HG02981 (cell line): ENCODE measurements around the gene KIAA1755.

Experiments used
- ATAC-seq: cut with Tn5 transposase; IDR thresholded peaks from one replicate; pipeline ENCODE4 v1.9.1; 2021; ENCODE audit warnings: mild to moderate bottlenecking, moderate library complexity; ENCODE audit not compliant: unreplicated experiment

The KIAA1755 gene

DNA sequence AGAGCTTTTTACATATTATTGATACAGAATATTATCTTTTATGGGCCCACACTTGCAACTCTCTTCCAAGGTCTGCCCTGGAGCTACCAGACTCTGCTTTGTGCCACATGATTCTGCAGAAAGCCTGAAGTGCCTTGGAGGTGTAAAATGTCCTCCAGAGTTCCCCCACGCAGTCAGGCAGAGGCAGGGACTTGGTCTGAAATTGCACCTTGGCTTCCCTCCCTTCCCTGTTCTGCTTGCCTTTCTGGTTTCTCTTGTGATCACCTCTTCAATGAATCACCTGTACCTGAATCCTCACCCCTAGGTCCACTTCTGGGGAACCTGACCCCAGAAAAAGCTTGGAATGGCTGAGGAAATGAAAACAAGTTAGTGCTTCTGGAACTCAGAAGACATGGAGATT, 52.4 kb downstream of the KIAA1755 start:
- ATAC-seq: no peak

DNA sequence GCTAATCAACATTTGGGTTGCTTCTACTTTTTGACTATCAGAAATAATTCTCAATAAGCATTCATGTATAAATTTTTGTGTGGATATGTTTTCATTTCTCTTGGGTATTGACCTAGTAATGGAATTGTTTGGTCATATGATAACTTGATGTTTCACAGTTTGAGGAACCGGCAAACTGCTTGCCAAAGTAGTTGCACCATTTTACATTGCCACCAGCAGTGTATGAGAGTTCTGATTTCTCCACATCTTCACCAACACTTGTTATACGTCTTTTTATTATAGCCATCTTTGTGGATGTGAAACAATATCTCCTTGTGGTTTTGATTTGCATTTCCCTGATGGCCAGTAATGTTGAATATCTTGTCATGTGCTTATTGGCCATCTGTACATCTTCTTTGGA, 52.9 kb downstream of the KIAA1755 start:
- ATAC-seq: no peak

DNA sequence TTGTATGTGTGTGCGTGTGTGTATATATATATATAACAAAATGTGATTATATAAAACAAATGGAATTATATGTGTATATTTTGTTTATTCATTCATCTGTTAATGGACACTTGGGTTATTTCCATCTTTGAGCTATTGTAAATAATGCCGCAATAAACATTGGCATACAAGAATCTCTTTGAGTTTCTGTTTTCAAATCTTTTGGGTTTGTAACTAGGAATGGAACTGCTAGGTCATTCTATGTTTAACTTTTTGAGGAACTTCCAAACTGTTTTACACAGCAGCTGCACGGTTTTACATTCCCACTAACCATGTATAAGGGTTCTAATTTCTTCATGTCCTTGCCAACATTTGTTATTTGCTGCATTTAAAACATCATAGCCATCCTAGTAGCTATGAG, 55.5 kb downstream of the KIAA1755 start:
- ATAC-seq: no peak

DNA sequence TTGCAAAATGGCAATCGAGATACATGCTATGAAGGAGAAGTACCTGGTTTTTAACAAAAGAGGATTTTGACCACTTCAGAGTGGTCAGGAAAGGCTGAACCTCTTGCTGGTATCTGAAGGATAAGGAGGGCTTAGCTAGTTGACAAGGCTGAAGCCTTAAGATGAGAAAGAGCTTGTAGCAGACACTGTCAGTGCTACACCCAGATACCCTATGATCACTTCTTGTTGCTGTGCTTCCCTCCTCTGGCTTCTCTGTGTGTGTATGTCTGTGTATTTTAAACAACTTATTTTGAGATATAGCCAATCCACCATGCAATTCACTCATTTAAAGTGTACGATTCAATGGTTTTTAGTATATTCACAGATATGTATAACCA, 56.6 kb downstream of the KIAA1755 start:
- ATAC-seq: no peak

DNA sequence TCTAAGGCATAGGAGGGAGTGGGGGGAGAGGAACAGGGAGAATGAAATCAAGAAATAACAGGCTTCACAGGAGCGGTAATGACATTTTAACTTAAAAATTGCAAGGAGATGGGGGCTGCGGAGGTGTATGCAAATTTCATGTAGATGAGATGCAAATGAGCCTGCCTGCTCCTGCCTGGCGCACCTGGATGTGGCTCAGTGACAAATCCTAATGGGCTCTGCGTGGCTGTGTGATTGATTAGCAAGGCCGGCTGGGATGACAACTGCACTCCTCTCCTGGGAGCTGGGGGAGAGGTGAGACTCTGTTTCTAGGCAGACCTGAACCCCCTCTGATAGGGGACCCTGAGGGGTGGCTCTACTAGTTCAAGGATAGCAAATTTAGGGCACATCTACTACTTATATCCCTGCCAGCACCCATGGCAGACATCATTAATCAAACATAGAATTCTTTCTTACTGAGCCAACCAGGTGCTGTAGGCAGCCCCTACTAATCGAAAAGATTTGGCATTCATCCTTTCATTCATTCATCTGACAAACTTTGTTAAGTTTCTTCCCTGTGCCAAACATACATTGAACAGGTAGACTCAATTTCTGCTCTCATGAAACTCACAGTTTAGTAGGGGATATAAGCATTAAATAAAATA, 57.1 kb downstream of the KIAA1755 start:
- no peak for ATAC-seq

GRCh38 chr20:38202982-38203293, 57.6 kb downstream of the KIAA1755 start:
- no peak for ATAC-seq

- ATAC-seq: no peak
Measured at GRCh38 chr20:38202153-38202981, 58.2 kb downstream of the KIAA1755 start.

DNA sequence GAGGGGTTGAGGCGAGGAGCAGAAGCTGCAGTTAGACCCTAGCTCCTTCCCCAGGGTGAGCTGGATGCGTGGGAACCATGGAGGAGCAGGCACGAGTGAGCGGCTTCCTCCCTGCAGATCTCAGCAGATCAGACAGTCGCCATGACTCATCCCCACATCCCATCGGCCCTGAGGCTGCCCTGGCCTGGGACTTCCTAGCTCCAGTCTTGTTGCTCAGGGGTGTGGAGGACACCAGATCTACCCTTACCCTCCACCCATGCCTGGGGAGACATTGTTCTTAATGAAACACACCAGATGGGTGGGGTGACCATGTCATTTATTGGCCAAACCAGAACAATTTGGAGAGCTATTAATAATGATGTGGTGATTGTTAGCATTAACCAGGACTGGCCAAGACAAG, 59.2 kb downstream of the KIAA1755 start:
- no peak for ATAC-seq

DNA sequence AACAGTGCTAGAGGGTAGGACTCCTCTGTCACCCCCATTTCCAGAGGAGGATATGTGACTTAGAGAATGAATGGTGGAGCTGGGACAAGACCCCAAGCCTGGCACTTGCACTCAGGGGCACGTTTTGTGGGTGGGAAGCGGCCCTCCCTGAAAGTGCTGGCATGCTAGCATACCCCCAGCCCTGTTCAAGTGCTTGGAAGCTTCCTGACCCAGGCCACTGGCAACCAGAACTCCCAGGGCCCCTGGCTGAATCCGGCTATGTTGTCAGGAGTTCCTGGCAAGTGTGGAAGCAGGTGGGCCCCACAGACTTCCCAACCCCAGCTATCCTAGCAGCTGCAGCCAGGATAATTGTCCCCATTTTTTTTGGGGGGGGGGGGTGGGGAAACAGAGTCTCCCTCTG, 59.9 kb downstream of the KIAA1755 start:
- no peak for ATAC-seq

GRCh38 chr20:38199501-38200390, 60.8 kb downstream of the KIAA1755 start:
- ATAC-seq: no peak

GRCh38 chr20:38198238-38198861, 62.2 kb downstream of the KIAA1755 start:
- ATAC-seq: no peak

DNA sequence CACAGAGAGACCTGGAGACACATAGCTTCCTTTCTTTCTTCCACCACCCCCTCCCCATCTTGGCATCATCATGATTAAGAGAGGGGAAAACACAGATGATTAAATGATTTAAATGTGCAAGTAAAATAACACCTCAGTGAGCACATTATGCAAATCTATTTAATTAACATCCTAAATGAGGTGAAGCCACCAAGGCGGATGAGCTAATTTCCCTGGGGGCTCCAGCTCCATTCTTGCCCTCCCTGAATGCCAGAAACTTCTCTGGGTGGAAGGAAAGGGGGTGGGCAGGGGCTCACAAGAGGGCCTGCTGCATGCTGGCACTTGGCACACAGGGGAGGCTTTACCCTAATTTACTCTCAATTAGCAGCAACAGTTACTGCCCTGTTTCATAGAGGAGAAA, 62.9 kb downstream of the KIAA1755 start:
- ATAC-seq: no peak

DNA sequence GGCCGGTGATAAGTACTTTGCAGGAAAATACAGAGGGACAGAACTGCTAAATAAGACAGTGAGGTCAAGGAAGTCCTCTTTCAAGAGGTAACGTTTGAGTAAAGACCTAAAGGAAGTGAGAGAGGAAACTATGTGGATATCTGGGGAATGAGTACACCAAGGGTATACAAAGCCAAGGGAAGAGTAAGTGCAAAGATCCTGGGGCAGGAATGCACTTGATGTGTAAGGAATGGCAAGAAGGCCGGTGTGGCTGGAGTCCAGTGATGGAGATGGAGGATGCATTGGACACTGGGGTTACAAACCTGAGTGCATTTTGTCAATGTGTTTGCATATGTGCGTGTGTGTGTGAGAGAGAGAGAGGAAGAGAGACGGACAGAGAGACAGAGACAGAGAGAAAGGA, 63.3 kb downstream of the KIAA1755 start:
- ATAC-seq: no peak

DNA sequence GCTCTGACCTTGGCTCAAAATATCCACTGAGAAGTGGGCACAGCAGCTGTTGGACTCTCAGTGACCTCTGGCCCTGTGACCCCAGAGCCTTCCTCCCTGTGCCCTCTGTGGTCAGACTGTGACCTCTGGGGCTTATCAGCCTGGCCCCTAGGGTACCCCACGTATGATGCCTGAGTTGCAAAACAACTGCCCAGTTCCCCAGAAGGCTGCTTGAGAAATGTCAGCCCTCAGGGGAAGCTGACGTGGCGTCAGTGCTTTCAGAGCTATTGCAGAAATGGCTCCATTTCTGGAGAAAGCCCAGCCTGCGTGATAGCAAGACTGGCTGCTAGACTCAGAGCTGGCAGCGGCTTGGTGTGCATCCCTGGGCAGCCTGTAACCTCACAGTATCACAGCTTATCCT, 63.9 kb downstream of the KIAA1755 start:
- no peak for ATAC-seq

GRCh38 chr20:38196076-38196475, 64.5 kb downstream of the KIAA1755 start:
- ATAC-seq: no peak

DNA sequence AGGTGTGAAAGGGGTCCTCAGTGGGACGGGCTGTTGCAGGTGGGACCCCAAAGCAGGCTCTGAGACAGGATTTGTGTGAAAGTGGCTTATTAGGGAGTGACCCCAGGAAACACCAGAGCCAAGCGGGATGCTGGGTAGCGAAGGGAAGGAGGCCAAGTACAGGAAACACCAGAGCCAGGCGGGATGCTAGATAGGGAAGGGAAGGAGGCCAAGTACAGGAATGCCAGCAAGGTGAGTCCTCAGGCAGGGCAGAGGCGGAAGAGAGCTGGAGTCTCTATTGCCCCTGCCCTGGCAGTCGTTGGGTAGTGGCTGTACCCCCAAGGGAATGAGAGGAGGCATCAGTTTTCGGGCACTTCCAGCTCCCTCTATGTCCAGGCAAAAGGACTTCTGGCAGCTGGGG, 65.0 kb downstream of the KIAA1755 start:
- ATAC-seq: no peak

GRCh38 chr20:38194971-38195504, 65.5 kb downstream of the KIAA1755 start:
- ATAC-seq: no peak

GRCh38 chr20:38193586-38194105, 66.9 kb downstream of the KIAA1755 start:
- no peak for ATAC-seq

GRCh38 chr20:38192323-38192885, 68.1 kb downstream of the KIAA1755 start:
- ATAC-seq: no peak

- no peak for ATAC-seq
Measured at GRCh38 chr20:38191654-38192053, 68.9 kb downstream of the KIAA1755 start.
